GM19397 (cell line): ENCODE data around the gene LARGE1.
"Not testable (repeated sequence)": the region's sequence is repeated elsewhere in the genome, so short reads cannot be mapped to it uniquely, and the experiment has no call there.

ENCODE experiments used
- ATAC-seq: cut with Tn5 transposase; IDR thresholded peaks from one replicate; pipeline ENCODE4 v1.9.1; 2021; ENCODE audit warnings: mild to moderate bottlenecking, moderate library complexity; ENCODE audit not compliant: unreplicated experiment

LARGE1 gene

DNA sequence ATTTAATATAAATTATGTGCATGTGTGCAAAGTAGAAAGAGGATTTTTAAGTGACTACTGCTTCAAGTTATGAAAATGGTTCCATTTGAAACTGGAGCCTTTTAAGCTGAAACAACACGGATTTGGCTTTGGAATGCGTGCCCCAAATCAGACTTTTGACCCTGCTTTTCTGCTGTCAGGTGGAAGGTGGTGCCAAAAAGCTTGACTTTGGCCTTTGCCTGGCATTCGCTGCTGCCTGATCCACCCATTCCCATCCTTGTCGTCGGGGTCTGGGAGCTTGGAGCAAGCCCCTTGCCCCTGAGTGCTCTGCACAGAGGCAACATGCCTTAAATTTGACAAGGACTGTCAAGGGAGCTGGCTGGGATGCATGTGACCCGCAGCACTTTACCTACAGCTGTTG lies 526.8 kb downstream of the LARGE1 start:
- ATAC-seq = no peak

- ATAC-seq = no peak
Observed at GRCh38 chr22:33391298-33391697, 529.0 kb downstream of the LARGE1 start.

DNA sequence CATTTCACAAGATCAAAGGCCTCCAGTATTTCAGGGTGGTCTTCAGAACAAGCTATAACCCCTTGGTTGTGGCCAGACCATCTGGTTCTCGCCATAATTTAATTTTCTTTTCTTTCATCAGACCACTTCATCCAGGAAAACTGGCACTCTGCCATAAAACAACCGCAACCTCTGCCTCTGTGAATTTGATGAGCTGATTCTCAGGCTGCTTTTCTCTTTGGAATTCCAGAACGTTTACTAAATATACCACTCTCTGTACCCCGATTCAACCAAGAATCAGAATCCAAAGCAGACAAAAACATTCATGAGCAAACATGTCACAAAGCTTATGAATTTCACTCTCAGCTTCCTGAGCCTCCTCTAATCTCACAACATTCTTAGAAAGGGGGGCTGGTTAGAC lies 530.3 kb downstream of the LARGE1 start:
- no peak for ATAC-seq

- ATAC-seq = no peak
Observed at GRCh38 chr22:33386270-33386669, 534.0 kb downstream of the LARGE1 start.

GRCh38 chr22:33385611-33386010 lies 534.7 kb downstream of the LARGE1 start:
- ATAC-seq = no peak

DNA sequence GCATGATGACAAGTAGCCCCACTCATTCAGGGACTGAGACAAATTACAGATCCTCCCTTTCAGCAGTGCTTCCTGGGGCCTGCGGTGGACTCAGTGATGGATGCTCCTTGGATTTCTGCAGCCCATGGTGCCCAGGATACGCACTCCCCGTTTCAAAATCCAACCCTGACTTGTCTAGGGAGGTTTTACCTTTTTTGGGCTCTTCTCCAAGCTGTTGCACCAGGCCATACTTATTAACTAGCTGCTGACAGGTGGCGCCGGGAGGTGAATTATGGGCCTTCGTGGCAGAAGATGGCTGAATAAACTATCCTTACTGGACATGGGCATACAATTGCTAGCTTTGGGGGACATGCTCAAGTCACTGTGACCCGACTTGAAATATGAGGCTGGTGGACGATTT lies 537.8 kb downstream of the LARGE1 start:
- no peak for ATAC-seq

DNA sequence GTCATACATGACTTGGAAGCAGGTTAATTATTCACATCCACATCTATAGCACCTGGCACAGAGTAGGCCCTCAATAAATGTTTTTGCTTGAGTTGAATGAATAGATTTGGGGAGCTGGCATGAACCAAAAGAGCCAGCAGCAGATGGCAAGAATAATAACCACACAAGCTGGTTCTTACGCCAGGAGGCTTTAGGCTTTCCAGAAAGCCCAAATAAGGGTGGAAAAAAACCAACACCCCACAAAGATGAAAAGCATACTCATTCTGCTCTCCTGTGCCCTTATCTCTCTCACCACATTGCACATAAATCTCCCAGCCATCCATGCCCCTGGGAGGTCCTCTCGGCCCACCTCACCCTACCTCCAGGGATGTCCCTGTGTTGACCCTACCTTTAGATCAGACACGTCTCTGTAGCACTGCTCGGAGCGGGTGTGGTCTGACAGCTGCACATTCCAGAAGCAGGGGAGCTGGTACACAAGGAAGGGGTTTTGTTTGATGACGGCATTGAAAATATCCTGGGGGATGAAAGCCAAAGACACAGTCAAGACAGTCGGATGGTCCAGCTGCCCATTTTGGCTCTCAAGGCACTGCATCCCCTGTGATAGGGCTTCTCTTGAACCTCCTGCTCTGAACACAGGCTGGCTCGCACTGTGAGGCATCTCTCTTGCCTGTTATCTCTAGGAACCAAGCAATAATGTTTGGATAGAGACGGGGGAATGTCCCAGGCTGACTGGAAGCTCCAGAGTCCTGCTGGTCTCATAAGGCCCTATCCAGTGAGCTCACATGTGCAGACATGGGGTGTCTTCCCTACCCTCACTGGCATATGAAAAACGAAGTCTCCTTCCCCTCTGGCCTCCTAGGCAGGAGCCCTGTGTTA lies 538.5 kb downstream of the LARGE1 start:
- no peak for ATAC-seq

GRCh38 chr22:33380789-33381530 lies 539.3 kb downstream of the LARGE1 start:
- ATAC-seq = no peak

DNA sequence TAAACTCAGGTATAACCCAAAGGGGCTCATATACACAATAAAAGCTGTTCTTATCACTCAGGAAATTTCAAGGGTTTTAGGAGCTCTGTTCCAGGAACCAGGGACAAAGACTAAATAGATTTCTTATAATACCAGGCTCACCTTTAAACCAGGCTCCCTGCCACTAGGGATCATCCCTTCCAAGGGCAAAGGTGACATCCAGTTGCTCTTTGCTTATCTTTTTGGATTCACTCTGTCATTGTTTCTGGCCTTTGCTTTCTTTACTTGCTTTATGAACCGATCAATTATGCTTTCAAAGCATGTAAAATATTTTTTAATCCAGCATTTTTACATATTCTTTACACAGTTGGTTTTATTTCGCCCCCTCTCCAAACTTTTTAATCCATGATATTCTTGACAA lies 540.4 kb downstream of the LARGE1 start:
- ATAC-seq = no peak

DNA sequence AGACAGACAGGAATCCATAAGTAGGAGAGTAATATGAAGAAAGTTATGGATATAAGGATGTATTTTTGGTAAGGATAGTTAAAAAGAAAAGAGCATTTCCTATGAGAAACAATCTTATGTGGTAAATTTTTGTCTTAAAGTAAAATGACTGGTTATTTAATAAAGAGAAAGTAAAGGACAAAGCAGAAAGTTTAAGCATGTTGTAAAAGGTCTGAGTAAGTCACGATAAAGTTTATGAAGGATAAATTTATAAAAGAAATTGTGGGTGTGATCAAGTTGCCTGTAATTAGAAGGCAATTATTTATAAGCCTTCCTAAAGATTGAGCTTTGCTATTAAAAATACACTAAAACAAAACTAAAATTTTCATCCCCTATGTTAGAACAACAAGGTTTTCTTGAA lies 547.4 kb downstream of the LARGE1 start:
- no peak for ATAC-seq

DNA sequence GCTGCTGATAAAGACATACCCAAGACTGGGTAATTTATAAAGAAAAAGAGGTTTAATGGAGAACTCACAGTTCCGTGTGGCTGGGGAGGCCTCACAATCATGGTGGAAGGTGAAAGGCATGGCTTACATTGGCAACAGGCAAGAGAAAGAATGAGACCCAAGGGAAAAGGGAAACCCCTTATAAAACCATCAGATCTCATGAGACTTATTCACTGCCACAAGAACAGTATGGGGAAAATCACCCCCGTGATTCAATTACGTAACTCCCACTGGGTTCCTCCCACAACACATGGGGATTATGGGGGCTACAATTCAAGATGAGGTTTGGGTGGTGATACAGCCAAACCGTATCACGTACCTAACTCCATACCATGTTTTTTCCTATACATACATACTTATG lies 557.0 kb downstream of the LARGE1 start:
- ATAC-seq = not testable (repeated sequence)

DNA sequence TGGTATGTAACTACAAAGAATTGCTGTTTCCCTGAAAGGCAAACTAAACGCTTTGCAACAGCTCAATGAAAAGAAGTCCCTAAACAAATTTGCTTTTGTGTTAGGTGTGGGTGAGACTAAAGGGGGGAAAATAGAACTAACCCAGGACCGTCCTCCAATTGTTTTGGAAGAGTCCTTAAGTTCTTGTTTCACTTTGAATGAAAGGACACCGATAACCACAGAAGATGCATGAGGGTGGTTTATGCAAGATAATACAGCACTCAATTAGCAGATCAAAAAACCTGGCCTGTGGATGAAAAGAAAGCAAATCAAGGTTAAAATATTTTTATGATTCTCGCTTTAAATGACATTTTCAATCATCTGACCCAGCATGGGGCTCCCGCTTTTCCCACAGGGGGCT lies 557.6 kb downstream of the LARGE1 start:
- no peak for ATAC-seq

GRCh38 chr22:33361581-33361980 lies 558.7 kb downstream of the LARGE1 start:
- no peak for ATAC-seq

DNA sequence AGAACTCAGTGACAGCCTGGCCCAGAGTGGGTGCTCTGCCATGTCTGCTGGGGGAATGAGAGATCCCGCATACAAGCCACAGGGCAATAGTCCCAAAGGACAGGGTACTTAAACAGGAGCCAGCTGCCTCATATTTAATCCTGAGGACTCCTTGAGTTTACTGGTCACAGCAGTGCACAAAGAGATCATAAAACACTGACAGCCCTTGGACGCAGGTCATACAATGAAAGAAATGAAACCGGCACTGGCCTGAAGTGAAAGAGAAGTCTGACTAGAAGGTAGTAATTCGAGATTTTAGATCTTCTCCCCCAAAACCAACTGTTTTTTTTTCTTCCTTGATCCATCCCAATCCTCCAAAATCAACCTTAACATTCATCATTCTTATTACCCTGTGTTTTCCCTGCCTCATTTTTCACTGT lies 562.3 kb downstream of the LARGE1 start:
- no peak for ATAC-seq

GRCh38 chr22:33354928-33355327 lies 565.3 kb downstream of the LARGE1 start:
- ATAC-seq = no peak

DNA sequence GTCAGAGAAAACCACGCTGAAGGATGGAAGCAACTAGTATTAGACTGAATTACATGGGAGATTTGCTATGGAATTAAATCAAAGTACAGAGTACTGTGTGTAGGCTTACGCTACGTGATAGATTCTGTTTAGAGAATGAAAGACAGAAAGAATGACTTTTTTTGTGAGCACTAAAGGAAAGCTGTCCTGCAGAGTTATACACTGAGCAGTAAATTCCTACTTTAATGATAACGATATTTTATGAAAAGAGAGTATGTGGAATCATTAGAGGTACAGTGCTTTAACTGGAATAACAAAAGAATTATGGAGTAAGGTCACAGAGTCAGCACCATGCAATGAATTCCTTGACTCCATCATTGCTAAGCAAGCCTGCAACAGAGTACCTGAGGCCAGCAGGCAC lies 566.8 kb downstream of the LARGE1 start:
- ATAC-seq = no peak

GRCh38 chr22:33352768-33353167 lies 567.5 kb downstream of the LARGE1 start:
- ATAC-seq = no peak

GRCh38 chr22:33350961-33351360 lies 569.3 kb downstream of the LARGE1 start:
- no peak for ATAC-seq

GRCh38 chr22:33350491-33350890 lies 569.8 kb downstream of the LARGE1 start:
- ATAC-seq = no peak

DNA sequence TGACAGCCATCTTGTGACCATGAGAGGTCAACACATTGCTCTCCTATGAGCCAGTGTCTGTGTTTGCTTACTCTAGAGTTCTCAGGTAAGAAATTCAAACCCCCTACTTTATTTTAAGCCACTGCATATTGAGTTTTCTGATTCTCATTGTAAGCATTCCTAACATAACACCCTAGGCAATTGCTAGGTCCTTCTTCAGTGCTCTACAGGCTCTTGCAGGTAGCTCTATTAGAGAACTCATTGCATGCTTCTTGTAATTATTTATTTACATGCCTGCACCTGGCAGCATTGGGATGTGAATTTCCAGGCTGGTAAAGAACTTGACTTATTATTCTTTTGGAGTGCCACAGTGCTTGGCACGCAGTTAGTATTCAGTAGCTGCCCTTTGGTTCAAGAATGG lies 573.3 kb downstream of the LARGE1 start:
- ATAC-seq = no peak

DNA sequence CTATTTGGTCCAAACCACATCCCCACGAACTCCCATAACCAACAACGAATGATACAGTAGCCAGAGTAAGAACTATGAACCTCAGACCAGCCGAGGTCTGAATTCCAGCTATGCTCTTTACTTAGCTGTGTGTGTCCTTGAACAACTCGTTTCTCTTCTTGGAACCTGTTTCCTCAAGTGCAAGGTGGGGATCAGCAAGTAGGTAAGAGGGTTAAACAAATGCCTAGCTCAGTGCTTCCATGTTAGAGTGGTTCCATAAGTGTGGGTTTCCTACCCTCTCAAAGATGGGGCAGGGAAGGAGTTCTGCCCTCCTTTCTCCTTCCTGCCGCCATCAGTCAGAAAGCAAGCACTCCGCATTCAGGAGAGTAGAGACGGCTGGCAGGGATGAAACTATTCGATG lies 578.7 kb downstream of the LARGE1 start:
- ATAC-seq = no peak

DNA sequence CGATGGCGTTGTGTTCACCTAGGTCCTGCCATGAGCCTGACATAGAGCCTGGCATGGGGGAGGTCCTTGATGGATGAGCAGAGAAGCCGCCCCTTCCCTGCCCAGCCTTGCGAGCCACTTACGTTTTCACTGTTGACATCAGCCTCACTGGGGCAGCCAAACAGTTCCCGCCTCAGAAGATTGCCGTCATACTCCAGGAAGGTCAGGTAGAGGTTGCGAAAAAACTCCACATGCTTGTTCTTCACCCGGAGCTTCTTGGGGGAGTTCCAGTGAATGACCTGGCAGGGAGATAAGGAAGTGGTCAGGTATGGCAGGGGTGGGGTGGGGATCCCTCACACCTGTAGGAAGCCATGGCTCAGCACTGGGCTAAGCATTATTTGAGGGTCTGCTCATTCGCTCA lies 582.8 kb downstream of the LARGE1 start:
- ATAC-seq = no peak
